HFFc6 (cell line): ENCODE measurements around the gene MMP21. TPM values are rescaled to one million over a fixed set of nuclear protein-coding genes. Genes with fewer than 3 reads are reported as not detected.
A peak's percentile ranks its signal among the peaks of the same experiment; 100 is the strongest.

Source experiments
- DNase-seq: peaks from one replicate; pipeline ENCODE4 v3.0.0-alpha.2; 2018
- H3K27ac Mint-ChIP-seq: 2 replicates; pipeline ENCODE4 v1.8.0; 2020; ENCODE audit warnings: mild to moderate bottlenecking, mixed read lengths
- H3K27me3 Mint-ChIP-seq: 2 replicates; pipeline ENCODE4 v1.8.0; 2021; ENCODE audit warnings: mild to moderate bottlenecking, moderate library complexity, mixed read lengths; ENCODE audit not compliant: insufficient read depth
- H3K36me3 Mint-ChIP-seq: 2 replicates; pipeline ENCODE4 v1.8.0; 2021; ENCODE audit warnings: low read depth, mixed read lengths
- H3K4me1 Mint-ChIP-seq: 2 replicates; pipeline ENCODE4 v1.8.0; 2020; ENCODE audit warnings: low read depth, mixed read lengths
- H3K4me3 Mint-ChIP-seq: 2 replicates; pipeline ENCODE4 v1.8.0; 2020; ENCODE audit warnings: mild to moderate bottlenecking, moderate library complexity, mixed read lengths
- H3K9me3 Mint-ChIP-seq: 2 replicates; pipeline ENCODE4 v1.8.0; 2020; ENCODE audit warnings: mild to moderate bottlenecking, mixed read lengths
- CTCF ChIP-seq: fragments of 200-600 bp; sonication (generic); IDR thresholded peaks from 2 replicates; pipeline ENCODE4 v1.5.0; 2021; ENCODE audit warnings: antibody characterized with exemption, mild to moderate bottlenecking
- total RNA-seq, 6 experiments: library from RNA; stranded (reverse); fragmentation: NEBNext Ultra II Directional; extraction: Animal tissue kit (Norgen Biotek cat#: 25700); gene quantifications; 2 replicates in 1 of 6; 3 replicates in 5 of 6; pipeline ENCODE4 v1.2.3, GENCODE V29; 2021

Gene MMP21
- total RNA-seq, 6 experiments from 2014 or later = not detected

GRCh38 chr10:125817337-125817946, 41.8 kb upstream of the MMP21 start:
- no peaks in the 10 kb centered on the region for H3K9me3 Mint-ChIP-seq
- H3K27ac Mint-ChIP-seq = no peak overlapping the region
- H3K4me1 Mint-ChIP-seq = peaks cover 12% of the 10 kb centered on the region
- no peaks in the 10 kb centered on the region for H3K27me3 Mint-ChIP-seq
- H3K4me3 Mint-ChIP-seq = no peak overlapping the region
- TF ChIP-seq CTCF = no peak
- peaks cover 18% of the 10 kb centered on the region for H3K36me3 Mint-ChIP-seq
- no peak for DNase-seq

DNA sequence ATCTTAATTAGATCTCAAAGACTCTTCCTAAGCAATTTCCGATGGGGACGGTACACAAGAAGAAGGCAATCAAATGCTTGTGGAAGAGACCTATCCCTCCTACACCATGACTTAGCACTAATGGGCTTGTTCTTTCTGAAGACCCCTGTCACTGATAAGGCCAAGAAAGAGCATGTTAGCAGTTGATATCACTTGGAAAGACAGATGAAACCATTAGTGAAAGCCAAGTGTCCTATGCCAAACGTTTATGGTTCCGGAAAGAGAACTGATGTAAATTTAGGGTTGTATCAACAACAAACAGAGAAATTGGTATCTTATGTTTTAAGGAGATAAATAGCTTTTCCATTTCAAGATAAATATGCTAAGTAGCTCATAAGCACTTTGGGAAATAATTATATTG, 40.9 kb upstream of the MMP21 start:
- peaks cover 6% of the 10 kb centered on the region for H3K4me1 Mint-ChIP-seq
- H3K27ac Mint-ChIP-seq = no peak overlapping the region
- no peak for DNase-seq
- no peaks in the 10 kb centered on the region for H3K27me3 Mint-ChIP-seq
- no peak overlapping the region for H3K4me3 Mint-ChIP-seq
- H3K36me3 Mint-ChIP-seq = peaks cover 13% of the 10 kb centered on the region
- no peaks in the 10 kb centered on the region for H3K9me3 Mint-ChIP-seq
- TF ChIP-seq CTCF = no peak

DNA sequence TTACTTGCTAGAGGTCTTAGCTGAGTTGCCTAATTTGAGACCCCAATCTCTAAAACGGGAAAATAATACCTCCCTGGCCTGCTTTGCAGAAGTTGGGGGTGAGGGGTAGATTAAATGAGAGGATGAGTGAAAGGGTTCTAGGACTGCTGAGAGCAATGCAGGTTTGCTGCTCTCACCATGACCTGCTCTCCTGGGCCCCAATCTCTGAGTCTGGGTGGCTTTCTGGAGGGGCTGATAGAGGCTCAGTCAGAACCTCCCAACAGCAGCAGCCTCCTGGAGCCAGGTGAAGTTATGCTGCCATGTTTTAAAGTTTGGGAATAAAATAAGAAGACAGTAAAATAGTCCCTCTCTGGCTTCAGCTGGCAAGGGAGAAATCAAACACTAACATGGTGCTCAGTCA, 40.1 kb upstream of the MMP21 start:
- H3K4me1 Mint-ChIP-seq = no peaks in the 10 kb centered on the region; the same call in 1 of the 2 replicates
- peaks cover 17% of the 10 kb centered on the region for H3K36me3 Mint-ChIP-seq
- no peak overlapping the region for H3K4me3 Mint-ChIP-seq
- H3K27ac Mint-ChIP-seq = no peak overlapping the region
- no peak for DNase-seq
- H3K9me3 Mint-ChIP-seq = no peaks in the 10 kb centered on the region
- TF ChIP-seq CTCF = no peak
- no peaks in the 10 kb centered on the region for H3K27me3 Mint-ChIP-seq

GRCh38 chr10:125812128-125812750, 36.6 kb upstream of the MMP21 start:
- H3K4me3 Mint-ChIP-seq = no peak overlapping the region
- no peaks in the 10 kb centered on the region; the same call in 1 of the 2 replicates for H3K4me1 Mint-ChIP-seq
- peak overlapping the region; percentile 44 for H3K27ac Mint-ChIP-seq
- H3K9me3 Mint-ChIP-seq = no peaks in the 10 kb centered on the region
- no peaks in the 10 kb centered on the region for H3K27me3 Mint-ChIP-seq
- peak; percentile 52 for DNase-seq
- TF ChIP-seq CTCF = no peak
- H3K36me3 Mint-ChIP-seq = peaks cover 26% of the 10 kb centered on the region

- no peak overlapping the region for H3K27ac Mint-ChIP-seq
- DNase-seq = peak; percentile 13
- no peak overlapping the region for H3K4me3 Mint-ChIP-seq
- H3K9me3 Mint-ChIP-seq = no peaks in the 10 kb centered on the region
- H3K36me3 Mint-ChIP-seq = peaks cover 31% of the 10 kb centered on the region
- H3K4me1 Mint-ChIP-seq = no peaks in the 10 kb centered on the region; the same call in 1 of the 2 replicates
- no peak for TF ChIP-seq CTCF
- H3K27me3 Mint-ChIP-seq = no peaks in the 10 kb centered on the region
Observed at GRCh38 chr10:125811251-125811650, 35.6 kb upstream of the MMP21 start.
